Mesenchymal stem cell (in vitro differentiated cells and primary cell): ENCODE data around the gene GNAI2.

Source experiments
- DNase-seq: peaks from one replicate; pipeline ENCODE4 v3.0.0-alpha.2; 2013
- H2AFZ ChIP-seq: one replicate; pipeline ENCODE4 v1.6.1; 2013; ENCODE audit warnings: low read depth, mild to moderate bottlenecking, control low read depth, inconsistent platforms, low read length, moderate library complexity
- H2AK5ac ChIP-seq: 2 replicates; pipeline ENCODE4 v1.6.1; 2013; ENCODE audit warnings: low read length, moderate library complexity, mild to moderate bottlenecking, inconsistent platforms; ENCODE audit not compliant: severe bottlenecking
- H2BK120ac ChIP-seq: one replicate; pipeline ENCODE4 v1.6.1; 2013; ENCODE audit warnings: low read depth, mild to moderate bottlenecking, inconsistent platforms, low read length, moderate library complexity
- H2BK12ac ChIP-seq, 2 experiments: one replicate each; pipeline ENCODE4 v1.6.1; 2013; ENCODE audit warnings: inconsistent platforms in 2 of 2, low read length in 2 of 2, mild to moderate bottlenecking in 2 of 2, moderate library complexity in 2 of 2, control low read depth in 1 of 2
- H2BK15ac ChIP-seq: one replicate; pipeline ENCODE4 v1.6.1; 2013; ENCODE audit warnings: mild to moderate bottlenecking, low read depth, inconsistent platforms; ENCODE audit not compliant: poor library complexity, severe bottlenecking
- H2BK5ac ChIP-seq: 2 replicates; pipeline ENCODE4 v1.6.1; 2013; ENCODE audit warnings: low read depth, mild to moderate bottlenecking, low read length, control low read depth, inconsistent platforms; ENCODE audit not compliant: poor library complexity, severe bottlenecking
- H3K14ac ChIP-seq, 2 experiments: one replicate each; pipeline ENCODE4 v1.6.1; 2013; ENCODE audit warnings: inconsistent platforms in 2 of 2, low read length in 2 of 2, control low read depth in 1 of 2, mild to moderate bottlenecking in 1 of 2, moderate library complexity in 1 of 2
- H3K18ac ChIP-seq, 2 experiments: one replicate each; pipeline ENCODE4 v1.6.1; 2013; ENCODE audit warnings: inconsistent platforms in 2 of 2, low read length in 2 of 2, control low read depth in 1 of 2, low read depth in 1 of 2, mild to moderate bottlenecking in 1 of 2
- H3K23ac ChIP-seq, 2 experiments: one replicate each; pipeline ENCODE4 v1.6.1; 2013; ENCODE audit warnings: inconsistent platforms in 2 of 2, low read length in 2 of 2, mild to moderate bottlenecking in 2 of 2, moderate library complexity in 2 of 2, control low read depth in 1 of 2
- H3K27ac ChIP-seq: 2 replicates; pipeline ENCODE4 v1.5.1; 2013; ENCODE audit warnings: mild to moderate bottlenecking, moderate library complexity, low read length, control low read depth, inconsistent platforms; ENCODE audit not compliant: poor library complexity, severe bottlenecking
- H3K27me3 ChIP-seq, 2 experiments: 2 replicates each; pipeline versions ENCODE4 v1.6.1 to v1.7.0; 2013; ENCODE audit warnings: low read length in 2 of 2, mild to moderate bottlenecking in 2 of 2, moderate library complexity in 2 of 2, control low read depth in 1 of 2, inconsistent platforms in 1 of 2; ENCODE audit not compliant: control insufficient read depth in 1 of 2, insufficient read depth in 1 of 2
- H3K36me3 ChIP-seq, 2 experiments: 2 replicates each; pipeline versions ENCODE4 v1.6.1 to v1.7.0; 2013; ENCODE audit warnings: low read length in 2 of 2, control low read depth in 1 of 2, inconsistent platforms in 1 of 2, low read depth in 1 of 2, mild to moderate bottlenecking in 1 of 2; ENCODE audit not compliant: insufficient read depth in 2 of 2, control insufficient read depth in 1 of 2
- H3K4ac ChIP-seq, 2 experiments: one replicate each; pipeline ENCODE4 v1.6.1; 2013; ENCODE audit warnings: inconsistent platforms in 2 of 2, low read length in 2 of 2, mild to moderate bottlenecking in 2 of 2, moderate library complexity in 2 of 2, control low read depth in 1 of 2, low read depth in 1 of 2
- H3K4me1 ChIP-seq: 2 replicates; pipeline ENCODE4 v1.6.1; 2013; ENCODE audit warnings: low read depth, low read length, control low read depth; ENCODE audit not compliant: control insufficient read depth, insufficient read depth
- H3K4me2 ChIP-seq: 2 replicates; pipeline ENCODE4 v1.6.1; 2013; ENCODE audit warnings: low read length, mild to moderate bottlenecking, inconsistent platforms; ENCODE audit not compliant: poor library complexity, severe bottlenecking
- H3K4me3 ChIP-seq, 2 experiments: 2 replicates each; pipeline versions ENCODE4 v1.5.1 to v1.7.0; 2013; ENCODE audit warnings: low read length in 2 of 2, mild to moderate bottlenecking in 2 of 2, control low read depth in 1 of 2, low read depth in 1 of 2; ENCODE audit not compliant: insufficient read depth in 1 of 2
- H3K79me1 ChIP-seq: replicated peaks from 2 replicates; pipeline ENCODE4 v1.6.1; 2013; ENCODE audit warnings: mild to moderate bottlenecking, control low read depth, low read length, inconsistent platforms; ENCODE audit not compliant: poor library complexity, severe bottlenecking
- H3K9ac ChIP-seq: 2 replicates; pipeline ENCODE4 v1.7.0; 2013; ENCODE audit warnings: mild to moderate bottlenecking, low read length, moderate library complexity
- H3K9me3 ChIP-seq: 2 replicates; pipeline ENCODE4 v1.7.0; 2013; ENCODE audit warnings: mild to moderate bottlenecking, low read length; ENCODE audit not compliant: control insufficient read depth
- H4K8ac ChIP-seq: one replicate; pipeline ENCODE4 v1.6.1; 2013; ENCODE audit warnings: inconsistent platforms, mild to moderate bottlenecking, low read length, moderate library complexity
- H4K91ac ChIP-seq: one replicate; pipeline ENCODE4 v1.6.1; 2013; ENCODE audit warnings: mild to moderate bottlenecking, low read length, inconsistent platforms
- WGBS: methylation state at CpG from one replicate; pipeline ENCODE4 v1.1.7; 2013; ENCODE audit warnings: mixed read lengths; 5-methylcytosine and 5-hydroxymethylcytosine counted together

Gene GNAI2

DNA sequence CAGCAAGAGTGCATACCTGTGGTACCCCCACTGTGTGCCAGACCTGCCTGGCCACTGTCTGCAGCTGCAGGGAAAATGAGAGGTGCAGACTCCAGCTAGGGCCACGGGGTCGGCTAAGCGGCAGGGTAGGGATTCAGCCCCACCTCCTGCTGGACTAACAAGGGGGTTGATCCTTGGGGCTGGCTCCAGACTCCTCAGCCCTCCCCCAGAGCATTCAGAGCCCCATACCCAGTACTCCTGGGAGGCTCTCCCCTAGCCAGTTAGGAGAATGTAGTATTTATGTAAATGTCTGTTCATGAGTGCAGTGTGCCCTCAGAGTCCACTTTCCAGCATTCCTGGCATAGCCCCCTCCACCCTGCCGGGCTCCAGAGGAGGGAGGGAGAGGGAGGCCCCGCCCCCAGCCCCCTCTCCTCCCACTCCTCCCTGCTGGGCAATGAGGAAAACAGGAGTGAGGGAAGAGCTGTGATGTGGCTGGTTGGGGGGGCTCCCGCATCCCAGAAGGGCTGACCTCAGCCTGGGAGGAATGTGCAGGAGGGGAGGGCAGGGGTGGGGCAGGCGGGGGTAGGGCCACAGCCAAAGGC, 28.5 kb downstream of the GNAI2 start:
- H2BK120ac ChIP-seq, result peak overlapping the region; percentile 86
- H3K4me3 ChIP-seq, result peak overlapping the region in 1 of 2 experiments; percentile 51
- H4K91ac ChIP-seq, result peak overlapping the region; percentile 85
- no peak overlapping the region for H3K4me2 ChIP-seq
- H3K4me1 ChIP-seq, result peaks cover 81% of the 10 kb centered on the region
- no peaks in the 10 kb centered on the region for H3K9me3 ChIP-seq
- peaks cover 4% of the 10 kb centered on the region for H3K79me1 ChIP-seq
- 4% methylated on average over 3 of the region's 7 CpGs for WGBS
- peak overlapping the region in 1 of 2 experiments; percentile 14 for H3K14ac ChIP-seq
- peaks cover 2 to 3% of the 10 kb centered on the region in 2 experiments for H3K36me3 ChIP-seq
- peak overlapping the region; percentile 92 for H3K27ac ChIP-seq
- peak overlapping the region in 1 of 2 experiments; percentile 91 for H2BK12ac ChIP-seq
- H3K18ac ChIP-seq, result peak overlapping the region; percentile 88 to 96
- peak overlapping the region; percentile 94 for H4K8ac ChIP-seq
- H2AK5ac ChIP-seq, result peak overlapping the region; percentile 83
- H2BK15ac ChIP-seq, result peak overlapping the region; percentile 82
- peak; percentile 93 for DNase-seq
- no peak overlapping the region for H3K23ac ChIP-seq
- peak overlapping the region; percentile 8 to 84 for H3K4ac ChIP-seq
- no peaks in the 10 kb centered on the region for H3K27me3 ChIP-seq
- H3K9ac ChIP-seq, result peak overlapping the region; percentile 22
- no peak overlapping the region for H2AFZ ChIP-seq
- peak overlapping the region; percentile 58 for H2BK5ac ChIP-seq

DNA sequence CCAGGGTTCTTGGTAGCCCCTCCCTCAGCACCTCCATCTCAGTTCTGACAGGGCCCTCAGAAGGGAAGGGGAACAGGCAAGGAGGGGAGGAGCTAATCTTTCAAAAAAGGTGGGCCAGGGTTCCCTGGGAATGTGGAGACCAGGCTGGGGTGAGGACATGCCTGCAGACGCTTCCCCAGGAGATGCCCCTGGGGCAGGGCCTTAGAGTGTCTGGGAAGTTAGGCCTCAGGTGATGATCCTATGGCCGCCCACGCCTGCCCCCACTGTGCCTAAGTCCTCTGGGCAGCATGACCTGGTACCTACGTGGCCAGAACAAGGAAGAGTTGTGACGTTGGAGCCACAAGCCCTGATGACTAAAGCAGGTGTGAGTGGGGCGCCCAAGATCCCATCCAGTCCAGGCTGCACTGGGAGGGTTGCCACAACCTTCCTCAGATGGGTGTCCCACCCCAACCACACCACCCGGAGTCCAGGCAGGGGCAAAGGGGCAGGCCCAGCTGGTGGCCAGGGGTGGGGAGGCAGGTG, 29.0 kb downstream of the GNAI2 start:
- no peak for DNase-seq
- peak overlapping the region; percentile 70 for H2BK5ac ChIP-seq
- H4K8ac ChIP-seq, result peak overlapping the region; percentile 94
- H3K4ac ChIP-seq, result peak overlapping the region; percentile 72 to 97
- peak overlapping the region; percentile 90 for H3K27ac ChIP-seq
- no peak overlapping the region for H3K9ac ChIP-seq
- no peak overlapping the region for H3K23ac ChIP-seq
- peak overlapping the region; percentile 99 for H4K91ac ChIP-seq
- peaks cover 4% of the 10 kb centered on the region for H3K79me1 ChIP-seq
- H2BK15ac ChIP-seq, result peak overlapping the region; percentile 92
- H3K4me3 ChIP-seq, result no peak overlapping the region
- H3K9me3 ChIP-seq, result no peaks in the 10 kb centered on the region
- peak overlapping the region; percentile 49 to 98 for H2BK12ac ChIP-seq
- WGBS, result 77% methylated on average over 6 of the region's 7 CpGs
- H3K18ac ChIP-seq, result peak overlapping the region; percentile 54 to 96
- no peak overlapping the region for H2AFZ ChIP-seq
- peak overlapping the region; percentile 86 for H2BK120ac ChIP-seq
- H3K4me2 ChIP-seq, result no peak overlapping the region
- H3K36me3 ChIP-seq, result no peaks in the 10 kb centered on the region
- H2AK5ac ChIP-seq, result peak overlapping the region; percentile 80
- no peaks in the 10 kb centered on the region for H3K27me3 ChIP-seq
- peaks cover 82% of the 10 kb centered on the region for H3K4me1 ChIP-seq
- no peak overlapping the region for H3K14ac ChIP-seq

DNA sequence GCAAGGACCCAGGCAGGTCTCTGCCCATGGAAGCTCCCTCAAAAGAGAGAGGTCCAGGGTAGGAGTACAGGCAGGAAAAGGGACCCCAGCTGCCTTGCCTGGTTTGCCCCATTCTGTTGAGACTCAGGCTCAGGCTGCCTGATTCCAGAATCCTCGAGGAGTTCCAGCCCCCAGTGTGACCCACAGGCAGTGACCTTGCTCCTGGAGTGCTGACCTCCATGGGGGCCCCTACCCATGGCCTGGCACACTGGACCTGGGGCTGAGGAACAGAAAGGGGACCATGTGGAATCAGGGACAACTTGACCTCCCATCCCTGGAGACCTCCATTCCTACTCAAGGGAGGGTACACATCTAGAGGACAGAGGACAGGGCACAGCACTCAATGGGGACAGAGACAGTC, 29.6 kb downstream of the GNAI2 start:
- Histone ChIP-seq H3K9me3 (no peaks in the 10 kb centered on the region), H4K91ac (peak overlapping the region; percentile 99), H2BK12ac (peak overlapping the region; percentile 49 to 98), H3K4me3 (no peak overlapping the region), H3K79me1 (peaks cover 4% of the 10 kb centered on the region), H3K9ac (no peak overlapping the region), H3K4me2 (no peak overlapping the region), H3K4ac (peak overlapping the region; percentile 34 to 97), H4K8ac (peak overlapping the region; percentile 94), H3K27me3 (no peaks in the 10 kb centered on the region), H3K14ac (peak overlapping the region in 1 of 2 experiments; percentile 41), H2AK5ac (peak overlapping the region; percentile 80), H2BK5ac (peak overlapping the region; percentile 70), H3K4me1 (peaks cover 86% of the 10 kb centered on the region), H2BK15ac (peak overlapping the region; percentile 92), H3K18ac (peak overlapping the region; percentile 54 to 96), H2AFZ (no peak overlapping the region), H3K36me3 (no peaks in the 10 kb centered on the region), H3K27ac (peak overlapping the region; percentile 90), H2BK120ac (peak overlapping the region; percentile 86), H3K23ac (no peak overlapping the region)
- 100% methylated on average over 1 of the region's 1 CpG for WGBS
- no peak for DNase-seq

DNA sequence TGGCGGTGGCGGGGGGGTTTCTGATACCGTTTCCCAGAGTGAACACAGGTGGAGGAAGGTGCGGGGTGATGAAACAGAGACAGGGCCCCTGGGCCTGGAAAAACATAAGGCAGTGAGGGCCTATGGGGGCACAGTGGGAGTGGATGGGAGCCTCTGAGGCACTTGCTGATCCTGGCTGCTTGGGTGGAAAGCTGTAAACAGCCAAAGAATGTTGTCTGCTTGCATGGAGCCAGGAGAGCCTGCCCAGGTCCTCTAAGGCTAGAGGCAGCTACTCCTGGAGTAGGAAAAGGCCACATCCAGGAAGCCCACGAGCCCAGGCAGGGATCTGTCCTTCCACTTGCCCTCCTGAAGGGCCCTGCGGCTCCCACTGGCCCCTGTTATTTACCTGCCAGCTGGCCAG, 30.0 kb downstream of the GNAI2 start:
- Histone ChIP-seq H2BK120ac (no peak overlapping the region), H3K4me3 (no peak overlapping the region), H3K36me3 (no peaks in the 10 kb centered on the region), H3K18ac (peak overlapping the region in 1 of 2 experiments; percentile 54), H3K14ac (peak overlapping the region in 1 of 2 experiments; percentile 8), H4K8ac (peak overlapping the region; percentile 36), H3K27me3 (no peaks in the 10 kb centered on the region), H3K9me3 (no peaks in the 10 kb centered on the region), H2AFZ (no peak overlapping the region), H3K4me1 (peaks cover 85% of the 10 kb centered on the region), H3K23ac (no peak overlapping the region), H2BK15ac (no peak overlapping the region), H3K9ac (no peak overlapping the region), H3K27ac (peak overlapping the region; percentile 9), H2BK12ac (peak overlapping the region; percentile 49 to 98), H3K79me1 (peaks cover 3% of the 10 kb centered on the region), H4K91ac (no peak overlapping the region), H2BK5ac (peak overlapping the region; percentile 63), H3K4ac (peak overlapping the region in 1 of 2 experiments; percentile 97), H3K4me2 (no peak overlapping the region), H2AK5ac (peak overlapping the region; percentile 80)
- WGBS, result 90% methylated on average over 6 of the region's 6 CpGs
- no peak for DNase-seq
